NCI-H524 (cell line): ENCODE data around the gene GFAP.

Source experiments
- DNase-seq, 2 experiments: peaks; one replicate each; lab custom pipeline; 2025; lab: John Stamatoyannopoulos, UW

Gene GFAP

DNA sequence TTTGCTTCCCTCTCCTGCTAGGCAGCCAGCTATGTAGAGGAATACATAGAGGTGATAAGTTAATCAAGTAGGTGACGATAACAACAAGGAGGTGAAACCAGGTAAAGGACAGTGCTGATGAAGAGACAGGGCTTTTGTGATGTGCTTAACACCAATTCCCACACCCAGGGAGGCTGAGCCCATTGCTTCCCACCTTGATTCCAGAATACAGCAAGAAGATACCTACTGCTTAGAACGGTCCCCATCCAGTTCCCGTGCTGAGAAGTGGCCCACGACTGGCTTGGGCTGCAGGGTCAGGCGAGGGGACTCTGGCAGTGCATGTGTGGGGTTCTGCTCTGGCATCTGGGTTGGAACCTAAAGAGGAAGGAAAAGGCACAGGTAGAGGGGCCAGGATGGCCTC lies 16.1 kb upstream of the GFAP start:
- no peak for DNase-seq

DNA sequence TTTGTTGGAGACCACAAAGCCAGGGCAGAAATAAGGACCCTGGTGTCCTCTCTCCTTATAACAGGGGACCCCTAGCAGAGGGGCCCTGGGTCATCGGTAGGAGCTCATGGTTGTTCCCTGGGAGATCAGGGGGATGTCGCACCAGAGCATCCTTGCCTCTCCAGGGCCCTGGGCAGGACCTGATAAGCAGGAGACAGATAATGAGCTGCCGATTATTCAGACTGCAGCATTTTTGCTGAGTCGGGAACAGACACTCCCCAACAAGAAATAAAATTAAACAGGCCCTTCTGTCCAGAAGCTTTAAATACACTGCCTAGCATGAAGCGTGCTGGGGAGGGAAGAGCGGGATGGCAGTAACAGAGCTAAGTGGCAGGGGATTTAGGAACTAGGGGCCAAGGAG lies 15.4 kb upstream of the GFAP start:
- no peak for DNase-seq

DNA sequence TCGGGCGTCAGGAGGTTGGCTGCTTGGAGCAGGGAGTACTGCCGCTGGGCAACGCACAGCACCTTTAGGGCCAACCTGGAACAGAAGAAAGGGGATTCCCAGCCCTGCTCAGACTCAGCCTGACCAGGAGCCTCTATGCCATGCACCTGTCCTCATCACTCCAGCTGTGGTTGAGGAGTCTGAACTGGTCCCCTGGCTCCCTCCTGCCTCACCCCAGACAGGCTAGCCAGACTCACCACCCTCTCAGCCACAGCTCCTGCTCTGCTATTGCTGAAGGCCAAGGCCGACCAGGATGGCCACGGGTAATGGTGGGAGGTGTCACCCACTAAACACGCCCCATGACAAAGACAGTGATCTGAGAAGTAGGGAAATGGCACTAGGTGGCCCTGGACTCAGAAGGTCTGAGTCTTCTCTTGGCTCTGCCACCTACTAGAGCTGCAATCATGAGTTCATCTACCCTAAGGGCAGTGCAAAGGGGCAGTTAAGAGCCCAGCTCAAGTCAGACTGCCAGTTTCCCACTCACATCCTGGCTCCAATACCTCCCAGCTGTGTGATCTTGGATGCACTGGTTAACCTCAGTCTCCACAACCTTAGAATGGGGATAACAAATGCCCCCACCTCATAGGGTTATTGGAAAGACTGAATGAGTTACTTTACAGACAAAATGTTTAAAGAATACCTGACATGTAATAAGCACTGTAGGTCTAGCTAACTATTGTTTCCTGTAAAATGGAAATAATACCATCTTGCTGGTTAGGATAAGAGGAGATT lies 13.8 kb upstream of the GFAP start:
- DNase-seq: no peak

DNA sequence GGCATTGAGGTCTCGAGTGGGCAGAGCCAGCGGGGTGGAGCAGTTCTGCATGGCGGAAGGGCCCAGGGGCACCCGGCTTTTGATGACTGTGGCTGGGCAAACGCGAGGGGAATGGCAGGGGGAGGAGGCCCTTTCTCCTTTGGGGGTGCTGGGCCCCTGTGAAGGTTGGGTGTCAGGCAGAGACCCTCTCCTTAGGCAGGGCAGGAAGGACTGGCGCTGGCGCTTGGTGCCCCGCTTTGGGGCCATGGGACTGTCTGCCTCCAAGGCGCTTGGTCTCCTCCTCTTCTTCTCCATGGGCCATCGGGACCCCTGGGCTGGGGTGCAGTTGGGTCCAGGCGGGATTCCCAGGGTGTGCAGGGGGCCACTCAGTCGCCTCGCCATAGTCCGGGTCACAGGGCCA lies 12.8 kb upstream of the GFAP start:
- no peak for DNase-seq

DNA sequence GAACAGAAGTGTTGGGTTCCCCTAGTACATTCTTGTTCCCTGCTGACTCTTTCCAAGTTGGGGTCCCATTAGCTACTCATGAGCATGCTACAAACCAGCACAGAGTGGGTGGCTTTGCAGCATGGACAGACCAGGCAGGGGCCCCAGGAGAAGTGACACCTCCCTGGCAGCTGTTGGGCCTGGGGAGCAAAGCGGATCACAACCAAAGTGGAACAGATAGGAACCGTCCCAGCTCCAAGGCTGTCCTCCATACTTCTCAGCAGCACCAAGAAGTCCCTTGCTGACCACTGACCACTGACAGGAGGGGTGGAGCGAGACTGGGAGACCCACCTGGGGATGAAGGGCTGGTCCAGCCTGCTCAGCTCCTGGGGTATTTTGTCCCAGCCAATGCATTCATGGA lies 12.4 kb upstream of the GFAP start:
- no peak for DNase-seq

DNA sequence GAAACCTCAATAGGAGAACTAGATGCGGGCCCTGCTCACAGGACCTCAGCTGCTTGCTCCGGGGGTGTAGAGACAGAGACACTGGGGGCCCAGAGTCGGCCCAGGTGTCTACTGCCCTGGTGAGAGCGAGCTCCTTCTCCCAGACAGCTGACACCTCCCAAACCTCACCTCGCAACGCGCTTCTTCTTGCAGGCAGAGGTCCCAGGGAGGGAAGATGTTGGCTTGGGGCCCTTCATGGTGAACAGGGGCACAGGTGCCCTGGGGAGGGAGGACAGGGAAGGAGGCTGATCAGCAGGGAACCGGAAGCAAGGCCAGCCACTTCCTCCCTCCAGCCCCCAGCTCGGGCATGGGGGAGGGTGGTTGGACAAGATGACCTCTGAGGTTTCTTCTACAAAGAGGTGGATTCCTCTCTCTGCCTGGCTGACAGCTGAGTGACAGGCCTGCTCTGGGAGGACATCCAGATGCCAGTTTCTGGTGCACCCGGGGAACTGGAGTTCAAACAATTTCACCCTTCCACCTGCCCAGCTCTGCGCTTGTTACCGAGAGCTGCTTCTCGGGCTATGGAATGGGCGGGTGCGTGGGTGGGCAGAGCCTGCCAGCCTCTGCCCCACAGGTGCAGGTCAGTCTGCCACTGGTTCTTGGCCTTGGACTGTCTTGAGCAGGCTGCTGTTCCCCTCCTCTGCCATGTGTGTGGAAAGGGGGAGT lies 11.7 kb upstream of the GFAP start:
- no peak for DNase-seq

DNA sequence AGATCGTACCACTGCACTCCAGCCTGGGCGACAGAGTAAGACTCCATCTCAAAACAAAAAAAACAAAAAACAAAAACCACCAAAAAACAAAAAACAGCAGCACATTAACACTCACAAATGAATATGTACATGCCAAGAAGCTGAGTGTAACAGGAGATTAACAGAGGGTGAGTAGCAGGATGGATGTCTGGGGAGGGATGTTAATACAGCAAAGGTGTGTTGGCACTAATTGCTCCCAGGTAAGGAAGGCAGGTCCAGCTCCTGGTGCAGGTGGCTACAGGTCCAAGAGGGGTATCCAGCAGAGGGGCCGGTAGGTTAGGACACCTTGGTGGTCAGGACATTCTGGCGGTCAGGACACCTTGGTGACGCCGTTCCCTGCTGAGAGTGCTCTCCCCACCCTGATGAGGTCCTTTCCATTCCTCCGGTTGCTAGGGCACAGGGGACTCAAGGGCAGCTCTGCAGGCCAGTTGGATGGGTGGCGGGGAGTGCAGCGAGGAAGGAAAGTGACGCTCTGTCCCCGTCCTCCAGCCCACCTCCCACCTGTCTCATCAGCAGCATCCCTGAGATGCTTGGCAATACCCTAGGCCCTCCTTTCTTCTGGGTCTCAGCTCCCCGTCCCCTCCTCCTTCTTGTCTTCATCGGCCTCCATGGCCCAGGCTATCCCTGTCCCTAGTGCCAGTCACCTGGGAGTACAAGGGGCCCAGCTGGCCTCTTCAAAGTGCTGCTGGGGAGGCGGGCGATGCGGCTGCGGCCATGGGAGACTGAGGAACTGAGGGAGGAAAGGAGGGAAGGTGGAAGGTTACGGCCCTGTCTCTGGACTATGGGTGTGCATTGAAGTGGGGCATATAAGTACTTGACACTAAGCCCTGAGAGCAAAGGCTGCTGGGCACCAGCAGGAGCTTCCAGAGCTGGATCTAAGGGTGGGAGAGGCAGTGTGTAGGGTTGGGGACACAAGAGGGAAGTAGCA lies 10.7 kb upstream of the GFAP start:
- DNase-seq: no peak

DNA sequence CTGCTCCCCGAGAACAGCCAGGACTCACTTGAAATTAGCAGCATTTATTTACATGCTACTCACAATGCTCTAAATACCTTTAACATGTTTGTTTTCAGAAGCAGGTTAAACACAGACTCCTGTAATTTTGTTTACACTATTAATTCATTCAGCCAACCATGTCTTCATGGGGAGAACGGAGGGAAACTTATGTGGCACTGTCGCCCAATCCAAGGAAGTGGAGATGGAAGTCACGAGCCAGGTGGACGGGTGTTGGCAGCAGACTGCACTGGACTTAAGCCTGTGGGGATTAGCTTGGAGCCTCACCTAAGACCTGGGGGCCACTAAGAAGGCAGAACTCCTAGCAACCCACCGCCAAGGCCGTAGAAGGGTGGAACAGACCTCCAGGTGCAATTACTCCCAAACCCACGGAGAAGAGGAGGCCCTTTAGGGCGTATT lies 8.8 kb upstream of the GFAP start:
- DNase-seq: peak in 1 of 2 experiments; percentile 52

DNA sequence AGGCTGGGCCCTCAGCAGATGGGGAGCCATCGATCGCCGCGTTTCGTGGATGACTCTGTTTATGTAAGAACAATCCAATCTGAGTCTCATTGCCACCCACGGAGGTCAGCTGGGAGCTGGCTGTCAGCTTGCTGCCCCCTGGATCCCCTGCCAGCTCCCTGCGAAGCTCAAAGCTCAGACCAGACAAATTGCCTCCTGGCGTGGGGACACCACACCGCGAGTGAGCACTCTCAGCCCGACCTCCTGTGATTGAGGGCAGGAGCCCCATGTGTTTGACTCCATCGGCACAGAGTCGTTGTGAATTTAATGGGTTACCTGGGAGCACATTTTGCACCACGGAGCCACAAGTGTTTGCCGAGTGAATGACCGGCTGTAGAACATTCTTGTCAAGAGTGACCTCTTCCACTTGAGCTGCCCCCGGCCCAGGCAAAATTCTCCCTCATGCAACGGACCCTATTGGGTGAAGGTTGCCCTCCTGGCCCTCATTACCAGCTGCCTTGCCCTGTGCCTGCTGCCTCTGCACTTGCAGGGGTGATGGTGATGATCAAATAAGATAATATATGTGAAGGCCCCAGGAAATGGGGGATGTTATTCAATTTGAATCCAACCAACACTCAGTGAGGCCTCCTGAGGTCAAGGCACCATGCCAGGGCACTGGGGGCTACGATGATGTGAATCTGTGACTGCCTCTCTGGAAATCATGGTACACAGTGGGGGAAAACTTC lies 7.6 kb upstream of the GFAP start:
- no peak for DNase-seq

DNA sequence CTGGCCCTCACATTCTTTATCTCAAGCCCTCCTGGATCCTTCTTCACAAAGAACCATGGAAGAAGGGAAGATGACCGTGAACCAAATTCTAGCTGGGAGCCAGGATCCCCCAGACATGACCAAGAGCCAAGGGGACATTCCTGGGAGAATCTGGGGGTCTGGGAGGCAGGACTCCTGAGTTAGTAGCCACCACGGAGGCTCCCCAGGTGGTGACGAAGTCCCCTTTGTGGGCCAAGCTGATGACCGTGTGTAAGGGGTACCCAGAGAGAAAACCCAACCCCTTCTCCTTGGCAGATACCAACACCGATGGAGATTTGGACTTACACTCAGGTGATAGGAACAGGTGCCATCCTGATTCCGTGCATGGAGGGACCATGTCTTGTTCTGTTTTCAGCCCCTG lies 6.8 kb upstream of the GFAP start:
- DNase-seq: no peak

DNA sequence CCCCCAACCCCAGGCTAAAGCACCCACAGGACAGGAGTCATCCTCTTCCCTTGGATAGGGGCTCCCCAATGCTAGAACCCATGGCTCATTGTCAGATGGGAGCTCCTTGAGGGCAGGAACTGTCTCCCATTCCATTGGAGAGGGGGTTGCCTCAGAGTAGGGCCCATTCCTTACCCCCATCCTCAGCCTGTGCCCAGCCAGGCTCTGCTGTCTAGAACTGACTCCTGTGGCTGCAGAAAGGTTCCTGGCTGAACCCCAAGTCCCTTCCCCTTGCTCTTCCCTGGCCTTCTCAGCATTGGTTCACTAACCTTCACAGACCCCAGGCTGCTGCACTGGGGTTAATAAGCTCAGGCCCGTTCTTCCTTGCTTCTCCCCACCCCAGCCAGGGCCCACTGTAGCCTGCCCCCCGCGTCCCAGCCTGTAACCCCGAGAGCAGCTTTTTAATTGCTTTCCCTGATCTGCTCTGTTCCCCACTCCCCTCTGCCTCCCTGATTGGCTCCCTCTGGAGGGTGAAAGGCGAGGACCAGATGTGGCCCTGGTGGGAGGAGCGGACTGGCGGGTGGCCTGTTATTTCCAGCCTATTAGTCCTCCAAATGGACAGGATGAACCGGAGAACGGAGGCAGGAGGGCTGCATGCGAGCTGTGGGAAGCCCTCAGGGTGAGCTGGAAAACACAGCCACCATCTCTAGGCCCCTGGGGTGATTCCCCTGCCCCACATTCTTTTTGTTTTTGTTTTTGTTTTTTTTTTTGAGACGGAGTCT lies 6.0 kb upstream of the GFAP start:
- peak; percentile 44 to 71 for DNase-seq

DNA sequence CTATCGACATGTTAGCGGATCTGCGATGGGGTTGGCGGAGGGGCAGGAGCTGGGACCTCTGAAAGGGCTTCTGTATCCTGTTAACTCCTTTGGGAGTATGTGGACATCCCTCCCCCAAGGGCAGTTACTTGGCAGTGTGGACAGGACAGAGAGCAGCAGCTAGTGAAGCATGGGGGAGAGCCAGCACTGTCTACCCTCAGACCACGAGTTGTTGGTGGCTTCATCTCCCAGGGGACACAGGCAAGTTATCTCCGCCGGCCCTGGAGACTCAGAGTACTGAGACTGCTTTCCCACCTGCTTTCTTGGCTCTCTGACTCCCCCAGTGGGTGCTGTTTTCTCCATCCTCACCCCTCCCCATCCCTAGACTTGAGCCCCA lies 5.3 kb upstream of the GFAP start:
- DNase-seq: peak in 1 of 2 experiments; percentile 35

DNA sequence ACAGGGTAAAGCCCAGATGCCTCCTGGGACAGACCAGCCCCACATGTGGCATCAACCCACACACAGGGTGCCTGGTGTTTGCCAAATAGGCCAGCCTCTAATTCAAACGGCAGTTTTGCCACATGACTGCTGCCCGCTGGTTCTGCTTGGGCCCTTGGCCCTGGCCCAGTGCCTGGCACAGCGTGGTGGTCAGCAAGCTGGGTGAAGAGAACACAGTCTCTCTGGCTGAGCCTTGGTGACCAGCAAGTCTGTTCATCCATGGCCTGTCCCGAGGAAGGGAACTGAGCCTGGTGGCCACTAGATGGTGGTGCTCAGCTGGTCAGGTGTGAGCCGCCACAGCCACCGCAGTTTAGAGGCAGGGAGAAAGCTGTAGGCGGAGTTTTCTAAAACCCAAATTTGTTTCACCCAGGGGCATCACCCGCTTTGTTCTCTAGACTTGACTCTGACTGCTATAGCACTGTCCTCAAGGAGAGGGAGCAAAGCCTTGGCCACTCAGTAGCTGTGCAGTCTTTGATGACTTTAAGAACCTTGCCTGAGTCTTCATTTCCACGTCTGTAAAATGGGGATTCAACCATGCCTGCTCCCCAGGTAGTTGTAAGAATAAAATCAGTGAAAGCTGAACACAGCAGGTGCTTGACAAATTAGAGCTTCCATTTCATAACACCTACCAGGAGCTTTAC lies 4.7 kb upstream of the GFAP start:
- DNase-seq: peak; percentile 53 to 86

DNA sequence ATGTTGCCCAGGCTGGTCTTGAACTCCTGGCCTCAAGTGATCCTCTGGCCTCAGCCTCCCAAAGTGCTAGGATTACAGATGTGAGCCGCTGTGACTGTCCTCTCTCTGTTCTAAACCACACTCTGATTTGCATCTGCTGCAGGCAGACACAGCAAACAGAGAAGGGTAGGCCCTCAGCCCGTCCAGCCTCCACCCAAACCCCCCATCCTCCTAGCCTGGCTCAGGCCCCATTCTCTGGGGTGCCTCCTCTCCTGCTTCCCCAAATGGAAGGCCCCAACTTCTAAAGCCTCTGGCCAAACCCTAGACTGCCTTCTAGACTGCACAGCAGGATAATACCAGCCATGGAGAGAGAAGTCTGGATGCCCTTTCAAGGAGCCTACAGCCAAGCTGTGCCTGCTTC lies 4.1 kb upstream of the GFAP start:
- no peak for DNase-seq

DNA sequence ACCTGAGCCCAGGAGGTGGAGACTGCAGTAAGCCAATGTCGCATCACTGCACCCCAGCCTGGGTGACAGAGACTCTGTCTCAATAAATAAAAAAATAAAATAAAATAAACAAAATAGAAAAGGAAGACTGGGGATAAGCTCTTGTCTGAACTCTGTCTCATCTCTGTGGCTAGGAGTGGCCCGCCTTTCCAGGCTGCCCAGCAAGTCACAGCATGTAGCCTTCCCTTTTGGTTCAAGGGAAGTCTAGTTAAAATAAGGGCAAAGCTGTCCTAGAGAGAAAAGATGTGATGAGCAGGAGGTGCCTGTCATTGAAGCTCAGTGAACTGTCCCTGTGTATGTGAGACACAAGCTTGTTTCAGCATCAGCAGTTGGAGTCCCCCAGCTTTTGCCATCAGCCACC lies 2.7 kb upstream of the GFAP start:
- no peak for DNase-seq

DNA sequence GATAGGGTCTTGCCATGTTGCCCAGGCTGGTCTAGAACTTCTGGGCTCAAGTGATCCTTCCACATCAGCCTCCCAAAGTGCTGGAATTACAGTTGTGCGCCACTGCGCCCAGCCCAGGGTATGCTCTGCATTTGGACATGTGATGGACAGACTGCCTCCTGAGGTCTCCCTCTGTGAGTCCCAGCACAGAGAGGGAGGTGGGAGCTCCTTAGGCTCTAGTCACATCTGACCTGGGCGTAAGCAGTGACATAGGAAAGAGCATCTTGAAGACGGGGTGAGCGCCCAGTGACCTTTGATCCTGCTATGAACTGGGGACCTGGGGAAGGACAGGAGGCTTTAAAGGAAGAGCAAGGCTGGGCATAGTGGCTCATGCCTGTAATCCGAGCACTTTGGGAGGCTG lies 2.2 kb upstream of the GFAP start:
- no peak for DNase-seq

DNA sequence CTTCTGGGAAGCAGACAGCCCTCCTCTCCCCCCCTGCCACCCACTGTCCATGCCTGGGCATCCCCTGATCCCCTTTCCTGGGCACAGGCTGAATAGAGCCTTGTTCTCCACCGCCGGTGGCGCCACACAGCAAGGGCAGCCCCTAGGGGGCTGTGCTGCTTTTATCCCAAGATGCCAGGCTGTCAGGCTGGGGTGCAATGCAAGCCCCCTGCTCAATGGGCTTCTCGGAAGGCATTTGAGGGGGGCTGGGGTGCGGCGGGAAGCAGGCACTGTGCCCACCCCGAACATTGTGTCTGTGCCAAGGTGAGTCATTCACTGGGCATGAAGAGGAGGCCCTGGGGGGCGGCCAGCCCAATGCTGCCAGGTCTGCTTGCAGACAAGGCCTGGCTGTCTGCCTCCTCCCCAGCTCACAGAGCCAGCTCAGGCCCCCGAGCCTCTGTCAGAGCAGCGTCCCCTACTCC lies 1.5 kb upstream of the GFAP start:
- no peak for DNase-seq

DNA sequence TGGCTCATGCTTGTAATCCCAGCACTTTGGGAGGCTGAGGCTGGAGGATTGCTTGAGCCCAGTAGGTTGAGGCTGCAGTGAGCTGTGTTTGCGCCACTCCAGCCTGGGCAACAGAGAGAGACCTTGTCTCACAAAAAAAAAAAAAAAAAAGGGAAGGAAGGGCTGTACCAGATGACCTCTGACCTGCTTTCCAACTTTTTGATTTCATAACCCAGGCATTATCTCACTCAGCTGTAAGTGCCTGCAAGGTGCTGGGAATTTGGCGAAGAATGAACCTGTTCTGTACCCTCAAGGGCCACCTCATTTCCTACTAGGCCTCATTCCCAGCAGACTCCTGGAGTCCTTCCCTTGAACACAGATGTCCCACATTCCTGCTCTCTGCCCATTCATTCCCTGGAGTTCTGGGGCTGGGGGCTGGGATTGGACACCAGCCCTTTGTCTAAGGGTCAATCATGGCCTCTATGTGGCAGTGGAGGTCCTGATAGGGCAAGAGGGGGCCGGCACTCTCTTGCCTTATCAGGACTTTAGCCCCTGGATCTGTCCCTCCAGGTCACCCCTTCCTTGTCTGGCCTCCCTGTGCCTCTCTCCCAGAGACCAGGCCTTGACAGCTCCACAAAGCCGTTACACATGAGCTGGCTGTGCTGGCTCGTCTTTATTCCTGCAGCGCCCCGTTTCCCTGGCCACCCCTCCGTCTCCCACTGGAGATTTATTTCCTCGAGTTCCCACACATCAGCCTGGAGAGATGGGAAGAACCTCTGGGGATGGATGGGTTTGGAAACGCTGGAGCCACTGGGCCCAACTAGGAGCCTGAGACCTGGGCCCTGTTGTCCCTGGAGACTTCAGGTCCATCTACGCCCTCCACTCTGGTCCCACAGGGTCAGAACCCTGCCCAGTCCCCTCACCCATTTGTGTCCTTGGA lies 821 bp upstream of the GFAP start:
- no peak for DNase-seq

DNA sequence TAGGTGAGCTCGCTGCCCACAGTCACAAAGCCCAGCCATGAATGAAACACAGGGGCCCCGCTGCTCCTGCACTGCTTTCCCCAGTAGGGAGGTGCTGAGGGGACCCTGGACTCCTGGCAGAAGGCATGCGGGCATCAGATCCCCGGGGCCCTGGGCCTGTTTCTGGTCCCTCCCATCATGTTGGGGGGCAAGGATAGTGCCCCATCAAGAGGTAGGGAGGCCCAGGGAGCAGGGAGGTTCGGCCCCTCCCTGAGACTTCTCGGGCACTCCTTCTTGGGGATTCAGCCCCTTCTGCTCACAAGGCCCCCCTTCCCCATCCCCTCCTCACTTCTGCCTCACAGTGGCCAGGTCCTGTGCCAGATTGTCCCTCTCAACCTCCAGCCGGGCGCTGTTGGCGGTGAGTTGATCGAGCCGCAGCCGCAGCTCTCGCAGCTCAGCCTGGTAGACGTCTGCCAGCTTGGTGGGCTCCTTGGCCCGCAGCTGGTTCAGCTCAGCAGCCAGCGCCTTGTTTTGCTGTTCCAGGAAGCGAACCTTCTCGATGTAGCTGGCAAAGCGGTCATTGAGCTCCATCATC lies 515 bp downstream of the GFAP start:
- no peak for DNase-seq
